ENCODE results near the gene P2RX2.

Gene P2RX2

GRCh38 chr12:132647858-132648257, 29.3 kb downstream of the P2RX2 start:
- TF ChIP-seq CTCF (IDR thresholded peaks at IDR 0.05; ENCODE audit: borderline replicate concordance, insufficient read depth, low read depth, low read length): no peak
- H3K4me3 ChIP-seq (ENCODE audit: low read depth, low read length): no peak overlapping the region

GRCh38 chr12:132648616-132649225, 30.1 kb downstream of the P2RX2 start:
- no peak overlapping the region for H3K4me3 ChIP-seq (ENCODE audit: low read depth, low read length)
- TF ChIP-seq CTCF (IDR thresholded peaks at IDR 0.05; ENCODE audit: borderline replicate concordance, insufficient read depth, low read depth, low read length): no peak

- no peak overlapping the region for H3K4me3 ChIP-seq (ENCODE audit: low read depth, low read length)
- no peak for TF ChIP-seq CTCF (IDR thresholded peaks at IDR 0.05; ENCODE audit: borderline replicate concordance, insufficient read depth, low read depth, low read length)
These were observed 30.8 kb downstream of the P2RX2 start for GRCh38 chr12:132649226-132649945.

GRCh38 chr12:132651444-132652100, 33.0 kb downstream of the P2RX2 start:
- no peak for TF ChIP-seq CTCF (IDR thresholded peaks at IDR 0.05; ENCODE audit: borderline replicate concordance, insufficient read depth, low read depth, low read length)
- no peak overlapping the region for H3K4me3 ChIP-seq (ENCODE audit: low read depth, low read length)

GRCh38 chr12:132653567-132654290, 35.2 kb downstream of the P2RX2 start:
- no peak for TF ChIP-seq CTCF (IDR thresholded peaks at IDR 0.05; ENCODE audit: borderline replicate concordance, insufficient read depth, low read depth, low read length)
- H3K4me3 ChIP-seq (ENCODE audit: low read depth, low read length): no peak overlapping the region

- no peak for TF ChIP-seq CTCF (IDR thresholded peaks at IDR 0.05; ENCODE audit: borderline replicate concordance, insufficient read depth, low read depth, low read length)
- no peak overlapping the region for H3K4me3 ChIP-seq (ENCODE audit: low read depth, low read length)
These were observed 38.6 kb downstream of the P2RX2 start for GRCh38 chr12:132657004-132657727.

Data from GM12875 (cell line).